ENCODE data around the gene SEZ6L2. TPM values are rescaled to one million over a fixed set of nuclear protein-coding genes. Genes with fewer than 3 reads are reported as not detected.

SEZ6L2 gene
- total and polyA plus RNA-seq, 9 of the 15 experiments (the other 6 are each of a cell fraction or from before 2014, with no cell fraction given): 0.10 to 2.1 (median 0.72) TPM

DNA sequence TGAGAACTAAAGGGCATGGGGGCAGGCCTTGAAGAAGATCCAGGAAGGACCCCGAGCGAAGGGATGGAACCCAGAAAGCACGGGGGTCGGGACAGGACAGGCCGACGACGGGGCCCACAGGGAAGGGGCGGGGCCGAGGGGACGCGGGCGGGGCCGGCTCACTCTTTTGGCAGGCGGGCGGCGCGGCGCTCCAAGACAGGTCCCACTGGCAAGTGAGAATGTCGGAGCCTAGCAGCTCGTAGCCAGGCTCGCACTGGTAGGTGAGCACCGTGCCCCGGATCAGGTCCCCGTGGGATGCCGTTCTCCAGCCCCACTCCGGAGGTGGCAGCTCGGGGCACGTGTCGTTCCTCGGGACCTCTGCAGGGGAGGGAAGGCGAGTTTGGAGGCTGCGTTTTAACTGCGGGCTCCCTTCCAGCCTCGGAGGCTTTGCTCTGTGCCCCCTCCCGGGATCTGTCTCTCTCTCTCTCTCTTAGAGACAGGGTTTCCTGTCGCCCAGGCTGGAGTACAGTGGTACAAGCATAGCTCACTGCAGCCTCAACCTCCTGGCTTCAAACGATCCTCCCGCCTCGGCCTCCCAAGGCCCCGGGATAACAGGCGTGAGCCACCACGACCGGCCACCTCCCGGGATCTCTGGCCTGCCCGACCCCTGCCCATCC is 22.6 kb downstream of the SEZ6L2 start (continued):
- TF ChIP-seq MGA (IDR thresholded peaks at IDR 0.05): peak; percentile 80
- TF ChIP-seq PHF8 (IDR thresholded peaks at IDR 0.05; ENCODE audit: borderline replicate concordance, low read length): peak; percentile 42; the same call in 1 of the 2 replicates
- TF ChIP-seq MCM3 (IDR thresholded peaks at IDR 0.05): no peak
- no peak for TF ChIP-seq ZNF77 (CRISPR knock-in tag; IDR thresholded peaks at IDR 0.05)
- no peak for TF ChIP-seq TRIM24 (IDR thresholded peaks at IDR 0.05)
- peak; percentile 22 for TF ChIP-seq RBBP5 (IDR thresholded peaks at IDR 0.05; ENCODE audit: borderline replicate concordance, insufficient read depth, low read length, poor library complexity, severe bottlenecking)
- no peak for TF ChIP-seq TAF1 (IDR thresholded peaks at IDR 0.05; ENCODE audit: control insufficient read depth, extremely low read depth, insufficient read depth, low read length, severe bottlenecking)
- TF ChIP-seq, protein P1, sequence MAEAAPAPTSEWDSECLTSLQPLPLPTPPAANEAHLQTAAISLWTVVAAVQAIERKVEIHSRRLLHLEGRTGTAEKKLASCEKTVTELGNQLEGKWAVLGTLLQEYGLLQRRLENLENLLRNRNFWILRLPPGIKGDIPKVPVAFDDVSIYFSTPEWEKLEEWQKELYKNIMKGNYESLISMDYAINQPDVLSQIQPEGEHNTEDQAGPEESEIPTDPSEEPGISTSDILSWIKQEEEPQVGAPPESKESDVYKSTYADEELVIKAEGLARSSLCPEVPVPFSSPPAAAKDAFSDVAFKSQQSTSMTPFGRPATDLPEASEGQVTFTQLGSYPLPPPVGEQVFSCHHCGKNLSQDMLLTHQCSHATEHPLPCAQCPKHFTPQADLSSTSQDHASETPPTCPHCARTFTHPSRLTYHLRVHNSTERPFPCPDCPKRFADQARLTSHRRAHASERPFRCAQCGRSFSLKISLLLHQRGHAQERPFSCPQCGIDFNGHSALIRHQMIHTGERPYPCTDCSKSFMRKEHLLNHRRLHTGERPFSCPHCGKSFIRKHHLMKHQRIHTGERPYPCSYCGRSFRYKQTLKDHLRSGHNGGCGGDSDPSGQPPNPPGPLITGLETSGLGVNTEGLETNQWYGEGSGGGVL (CRISPR knock-in tag; IDR thresholded peaks at IDR 0.05): no peak
- TF ChIP-seq ADNP (tag; IDR thresholded peaks at IDR 0.05): no peak
- TF ChIP-seq VEZF1 (CRISPR knock-in tag; IDR thresholded peaks at IDR 0.05): peak; percentile 58
- no peak for TF ChIP-seq KAT8 (IDR thresholded peaks at IDR 0.05; ENCODE audit: low read depth)
- TF ChIP-seq L3MBTL2 (IDR thresholded peaks at IDR 0.05): peak; percentile 74
- TF ChIP-seq LEF1 (IDR thresholded peaks at IDR 0.05): no peak

Data from K562 (cell line).